HepG2 (cell line): ENCODE results near the gene FBXO10. TPM values are rescaled to one million over a fixed set of nuclear protein-coding genes. Genes with fewer than 3 reads are reported as not detected.
A peak's percentile ranks its signal among the peaks of the same experiment; 100 is the strongest.

Experiments
- CEBPG ChIP-seq: IDR thresholded peaks from 2 replicates; pipeline ENCODE4 v1.6.1; 2016
- ETV6 ChIP-seq: sonication (generic); formaldehyde crosslinking; conservative IDR thresholded peaks from 2 replicates; pipeline ENCODE4 v1.4.0; 2020; ENCODE audit warnings: missing genetic modification reagents
- MTA1 ChIP-seq: sonication (generic); formaldehyde crosslinking; IDR thresholded peaks from 2 replicates; pipeline ENCODE4 v1.4.0; 2020; ENCODE audit warnings: missing genetic modification reagents, mild to moderate bottlenecking, borderline replicate concordance
- NR2F1 ChIP-seq, 2 experiments: fragments of 450-650 bp in 1 of 2; formaldehyde crosslinking in 1 of 2; IDR thresholded peaks; 2 replicates each; pipeline versions ENCODE4 v1.5.0 to v1.6.1; 2016 to 2020; ENCODE audit warnings: mild to moderate bottlenecking in 1 of 2, missing compliant biosample characterization in 1 of 2, missing genetic modification reagents in 1 of 2, moderate library complexity in 1 of 2
- POLR2A ChIP-seq, 2 experiments: IDR thresholded peaks; 2 replicates each; pipeline ENCODE4 v1.6.1; 2011; ENCODE audit warnings: low read depth in 2 of 2, low read length in 2 of 2, mild to moderate bottlenecking in 1 of 2, moderate library complexity in 1 of 2; ENCODE audit not compliant: insufficient read depth in 1 of 2
- SALL1 ChIP-seq: sonication (generic); formaldehyde crosslinking; IDR thresholded peaks from 2 replicates; pipeline ENCODE4 v1.8.0; 2022; ENCODE audit warnings: mild to moderate bottlenecking, missing genetic modification reagents
- SALL2 ChIP-seq: sonication (generic); formaldehyde crosslinking; IDR thresholded peaks from 2 replicates; pipeline ENCODE4 v1.8.1; 2023; ENCODE audit warnings: mild to moderate bottlenecking, missing genetic modification reagents, inconsistent platforms
- SOX6 ChIP-seq, 2 experiments: fragments of 450-650 bp in 1 of 2; sonication (generic) in 1 of 2; formaldehyde crosslinking in 1 of 2; IDR thresholded peaks; 2 replicates each; pipeline versions ENCODE4 v1.4.0 to v1.6.1; 2017 to 2020; ENCODE audit warnings: antibody characterized with exemption in 1 of 2, mild to moderate bottlenecking in 1 of 2, missing genetic modification reagents in 1 of 2
- ZFP36L1 ChIP-seq: sonication (generic); formaldehyde crosslinking; IDR thresholded peaks from 2 replicates; pipeline ENCODE4 v1.8.0; 2022; ENCODE audit warnings: mild to moderate bottlenecking, missing genetic modification reagents, moderate library complexity
- ZMYM3 ChIP-seq: sonication (generic); formaldehyde crosslinking; IDR thresholded peaks from 2 replicates; pipeline ENCODE4 v1.5.1; 2020; ENCODE audit warnings: mild to moderate bottlenecking, missing genetic modification reagents
- ZNF317 ChIP-seq: sonication (generic); formaldehyde crosslinking; IDR thresholded peaks from 2 replicates; pipeline ENCODE4 v1.5.0; 2020; ENCODE audit warnings: mild to moderate bottlenecking, missing genetic modification reagents
- ZNF350 ChIP-seq: sonication (generic); formaldehyde crosslinking; IDR thresholded peaks from 2 replicates; pipeline ENCODE4 v1.4.0; 2020; ENCODE audit warnings: mild to moderate bottlenecking, low read depth, missing genetic modification reagents, borderline replicate concordance
- ZNF543 ChIP-seq: sonication (generic); formaldehyde crosslinking; IDR thresholded peaks from 2 replicates; pipeline ENCODE4 v1.4.0; 2020; ENCODE audit warnings: mild to moderate bottlenecking, missing genetic modification reagents
- ZNF746 ChIP-seq: sonication (generic); formaldehyde crosslinking; IDR thresholded peaks from 2 replicates; pipeline ENCODE4 v1.8.0; 2022; ENCODE audit warnings: mild to moderate bottlenecking, missing genetic modification reagents
- ZNF878 ChIP-seq: sonication (generic); formaldehyde crosslinking; IDR thresholded peaks from 2 replicates; pipeline ENCODE4 v1.8.1; 2023; ENCODE audit warnings: mild to moderate bottlenecking, missing genetic modification reagents, moderate library complexity
- polyA plus RNA-seq, 8 experiments: library from polyadenylated mRNA; depleted of rRNA in 3 of 8; stranded (reverse) in 7 of 8; unstranded in 1 of 8; fragments of >200 nt; fragmentation: Illumina TruSeq in 4 of 8; extraction: Trizol in 4 of 8; gene quantifications; 2 replicates each; pipeline versions ENCODE4 v1.2.1 to v1.2.3, GENCODE V29; 2011 to 2016; ENCODE audit warnings: low read depth in 4 of 8, missing spikeins in 1 of 8, mixed read lengths in 1 of 8; ENCODE audit not compliant: insufficient read depth in 1 of 8
- total RNA-seq, 5 experiments: library from RNA; depleted of rRNA; stranded (reverse); fragments of >200 nt; fragmentation: Illumina TruSeq; extraction: Trizol; gene quantifications; 2 replicates each; pipeline ENCODE4 v1.2.3, GENCODE V29; 2016; ENCODE audit warnings: low read depth in 1 of 5
- TF ChIP-seq, protein P1 (sequence below): sonication (generic); formaldehyde crosslinking; IDR thresholded peaks from 2 replicates; pipeline ENCODE4 v1.4.0; 2020; ENCODE audit warnings: missing genetic modification reagents
- TF ChIP-seq, protein P2 (sequence below): sonication (generic); formaldehyde crosslinking; IDR thresholded peaks from 2 replicates; pipeline ENCODE4 v1.8.0; 2022; ENCODE audit warnings: mild to moderate bottlenecking, missing genetic modification reagents; ENCODE audit not compliant: insufficient replicate concordance
- TF ChIP-seq, protein P3 (sequence below): sonication (generic); formaldehyde crosslinking; IDR thresholded peaks from 2 replicates; pipeline ENCODE4 v1.4.0; 2020; ENCODE audit warnings: missing genetic modification reagents, borderline replicate concordance
- TF ChIP-seq, protein P4 (sequence below): sonication (generic); formaldehyde crosslinking; IDR thresholded peaks from 2 replicates; pipeline ENCODE4 v1.4.0; 2020; ENCODE audit warnings: mild to moderate bottlenecking, low read depth, missing genetic modification reagents
- TF ChIP-seq, protein P5 (sequence below): sonication (generic); formaldehyde crosslinking; IDR thresholded peaks from 2 replicates; pipeline ENCODE4 v1.4.0; 2020; ENCODE audit warnings: missing genetic modification reagents

The FBXO10 gene
- total and polyA plus RNA-seq, 2 of the 13 experiments (the other 11 are each of a cell fraction or from before 2014, with no cell fraction given), result 3.1 to 5.1 TPM

DNA sequence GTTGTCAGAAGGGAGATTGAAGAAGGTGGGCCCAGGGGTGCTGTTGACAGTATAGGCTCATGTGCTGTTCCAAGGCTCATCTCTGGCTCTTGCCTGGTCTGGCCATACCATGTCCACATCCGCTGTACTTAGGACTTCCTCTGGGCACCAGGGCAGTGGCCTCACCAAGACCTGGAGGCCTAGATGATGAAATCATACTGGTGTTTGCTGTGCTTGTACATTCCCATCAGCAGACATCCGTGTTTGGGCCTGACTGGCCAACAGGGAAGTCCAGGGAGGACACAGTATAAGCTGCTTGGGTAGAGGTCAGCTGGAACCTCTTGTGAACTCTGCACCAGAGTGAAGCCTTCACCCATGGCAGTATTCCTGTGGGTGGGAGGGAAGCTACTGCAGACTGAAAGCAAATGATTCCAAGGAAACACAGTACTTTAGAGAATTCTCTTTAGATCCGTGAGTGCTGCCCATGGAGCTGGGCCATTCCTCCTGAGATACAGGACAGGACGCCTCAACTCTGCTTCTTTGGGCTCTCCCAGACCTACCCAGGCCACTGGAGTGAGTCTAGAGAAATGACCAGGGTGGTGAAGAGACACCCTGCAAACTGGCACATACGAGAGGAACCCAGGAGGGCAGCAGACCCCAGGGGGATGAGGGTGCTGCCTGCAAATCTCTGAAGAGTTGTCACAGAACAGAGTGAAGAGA lies 67.9 kb downstream of the FBXO10 start (continued):
- no peak for TF ChIP-seq ETV6 (CRISPR knock-in tag)
- TF ChIP-seq MTA1 (CRISPR knock-in tag), result peak; percentile 88; the same call in 1 of the 2 replicates
- TF ChIP-seq, protein P1, sequence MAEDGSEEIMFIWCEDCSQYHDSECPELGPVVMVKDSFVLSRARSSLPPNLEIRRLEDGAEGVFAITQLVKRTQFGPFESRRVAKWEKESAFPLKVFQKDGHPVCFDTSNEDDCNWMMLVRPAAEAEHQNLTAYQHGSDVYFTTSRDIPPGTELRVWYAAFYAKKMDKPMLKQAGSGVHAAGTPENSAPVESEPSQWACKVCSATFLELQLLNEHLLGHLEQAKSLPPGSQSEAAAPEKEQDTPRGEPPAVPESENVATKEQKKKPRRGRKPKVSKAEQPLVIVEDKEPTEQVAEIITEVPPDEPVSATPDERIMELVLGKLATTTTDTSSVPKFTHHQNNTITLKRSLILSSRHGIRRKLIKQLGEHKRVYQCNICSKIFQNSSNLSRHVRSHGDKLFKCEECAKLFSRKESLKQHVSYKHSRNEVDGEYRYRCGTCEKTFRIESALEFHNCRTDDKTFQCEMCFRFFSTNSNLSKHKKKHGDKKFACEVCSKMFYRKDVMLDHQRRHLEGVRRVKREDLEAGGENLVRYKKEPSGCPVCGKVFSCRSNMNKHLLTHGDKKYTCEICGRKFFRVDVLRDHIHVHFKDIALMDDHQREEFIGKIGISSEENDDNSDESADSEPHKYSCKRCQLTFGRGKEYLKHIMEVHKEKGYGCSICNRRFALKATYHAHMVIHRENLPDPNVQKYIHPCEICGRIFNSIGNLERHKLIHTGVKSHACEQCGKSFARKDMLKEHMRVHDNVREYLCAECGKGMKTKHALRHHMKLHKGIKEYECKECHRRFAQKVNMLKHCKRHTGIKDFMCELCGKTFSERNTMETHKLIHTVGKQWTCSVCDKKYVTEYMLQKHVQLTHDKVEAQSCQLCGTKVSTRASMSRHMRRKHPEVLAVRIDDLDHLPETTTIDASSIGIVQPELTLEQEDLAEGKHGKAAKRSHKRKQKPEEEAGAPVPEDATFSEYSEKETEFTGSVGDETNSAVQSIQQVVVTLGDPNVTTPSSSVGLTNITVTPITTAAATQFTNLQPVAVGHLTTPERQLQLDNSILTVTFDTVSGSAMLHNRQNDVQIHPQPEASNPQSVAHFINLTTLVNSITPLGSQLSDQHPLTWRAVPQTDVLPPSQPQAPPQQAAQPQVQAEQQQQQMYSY (CRISPR knock-in tag), result 0 out of 2 replicates have a peak, but pooled peaks have one; percentile 48
- TF ChIP-seq ZMYM3 (CRISPR knock-in tag), result peak; percentile 86
- TF ChIP-seq ZNF543 (CRISPR knock-in tag), result peak; percentile 89; the same call in 1 of the 2 replicates
- TF ChIP-seq SALL2 (CRISPR knock-in tag), result 0 out of 2 replicates have a peak, but pooled peaks have one; percentile 47
- peak in 1 of 2 experiments; percentile 34; a peak in 1 of 4 replicates for TF ChIP-seq POLR2A (IDR thresholded peaks at IDR 0.05; ENCODE audit: insufficient read depth in 1 of 2, low read depth in 2 of 2, low read length in 2 of 2)
- TF ChIP-seq NR2F1 (CRISPR knock-in tag; IDR thresholded peaks at IDR 0.05), result peak; percentile 59 to 66; a peak in 3 of 4 replicates
- TF ChIP-seq, protein P2, sequence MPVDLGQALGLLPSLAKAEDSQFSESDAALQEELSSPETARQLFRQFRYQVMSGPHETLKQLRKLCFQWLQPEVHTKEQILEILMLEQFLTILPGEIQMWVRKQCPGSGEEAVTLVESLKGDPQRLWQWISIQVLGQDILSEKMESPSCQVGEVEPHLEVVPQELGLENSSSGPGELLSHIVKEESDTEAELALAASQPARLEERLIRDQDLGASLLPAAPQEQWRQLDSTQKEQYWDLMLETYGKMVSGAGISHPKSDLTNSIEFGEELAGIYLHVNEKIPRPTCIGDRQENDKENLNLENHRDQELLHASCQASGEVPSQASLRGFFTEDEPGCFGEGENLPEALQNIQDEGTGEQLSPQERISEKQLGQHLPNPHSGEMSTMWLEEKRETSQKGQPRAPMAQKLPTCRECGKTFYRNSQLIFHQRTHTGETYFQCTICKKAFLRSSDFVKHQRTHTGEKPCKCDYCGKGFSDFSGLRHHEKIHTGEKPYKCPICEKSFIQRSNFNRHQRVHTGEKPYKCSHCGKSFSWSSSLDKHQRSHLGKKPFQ (CRISPR knock-in tag), result peak; percentile 35
- TF ChIP-seq CEBPG, result peak; percentile 99
- no peak; the same call in 1 of the 2 replicates for TF ChIP-seq ZNF746 (CRISPR knock-in tag)
- TF ChIP-seq, protein P3, sequence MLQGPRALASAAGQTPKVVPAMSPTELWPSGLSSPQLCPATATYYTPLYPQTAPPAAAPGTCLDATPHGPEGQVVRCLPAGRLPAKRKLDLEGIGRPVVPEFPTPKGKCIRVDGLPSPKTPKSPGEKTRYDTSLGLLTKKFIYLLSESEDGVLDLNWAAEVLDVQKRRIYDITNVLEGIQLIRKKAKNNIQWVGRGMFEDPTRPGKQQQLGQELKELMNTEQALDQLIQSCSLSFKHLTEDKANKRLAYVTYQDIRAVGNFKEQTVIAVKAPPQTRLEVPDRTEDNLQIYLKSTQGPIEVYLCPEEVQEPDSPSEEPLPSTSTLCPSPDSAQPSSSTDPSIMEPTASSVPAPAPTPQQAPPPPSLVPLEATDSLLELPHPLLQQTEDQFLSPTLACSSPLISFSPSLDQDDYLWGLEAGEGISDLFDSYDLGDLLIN, result peak; percentile 59; the same call in 1 of the 2 replicates
- TF ChIP-seq ZFP36L1 (CRISPR knock-in tag), result peak; percentile 95; the same call in 1 of the 2 replicates
- TF ChIP-seq SALL1, result peak; percentile 98
- peak; percentile 86 for TF ChIP-seq ZNF317 (CRISPR knock-in tag)
- no peak for TF ChIP-seq SOX6 (IDR thresholded peaks at IDR 0.05)
- peak; percentile 85 for TF ChIP-seq SOX6 (CRISPR knock-in tag; IDR thresholded peaks at IDR 0.05)
- peak; percentile 94; the same call in 1 of the 2 replicates for TF ChIP-seq ZNF878 (CRISPR knock-in tag)
- TF ChIP-seq, protein P4, sequence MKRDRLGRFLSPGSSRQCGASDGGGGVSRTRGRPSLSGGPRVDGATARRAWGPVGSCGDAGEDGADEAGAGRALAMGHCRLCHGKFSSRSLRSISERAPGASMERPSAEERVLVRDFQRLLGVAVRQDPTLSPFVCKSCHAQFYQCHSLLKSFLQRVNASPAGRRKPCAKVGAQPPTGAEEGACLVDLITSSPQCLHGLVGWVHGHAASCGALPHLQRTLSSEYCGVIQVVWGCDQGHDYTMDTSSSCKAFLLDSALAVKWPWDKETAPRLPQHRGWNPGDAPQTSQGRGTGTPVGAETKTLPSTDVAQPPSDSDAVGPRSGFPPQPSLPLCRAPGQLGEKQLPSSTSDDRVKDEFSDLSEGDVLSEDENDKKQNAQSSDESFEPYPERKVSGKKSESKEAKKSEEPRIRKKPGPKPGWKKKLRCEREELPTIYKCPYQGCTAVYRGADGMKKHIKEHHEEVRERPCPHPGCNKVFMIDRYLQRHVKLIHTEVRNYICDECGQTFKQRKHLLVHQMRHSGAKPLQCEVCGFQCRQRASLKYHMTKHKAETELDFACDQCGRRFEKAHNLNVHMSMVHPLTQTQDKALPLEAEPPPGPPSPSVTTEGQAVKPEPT, result 0 out of 2 replicates have a peak, but pooled peaks have one; percentile 72
- TF ChIP-seq ZNF350 (CRISPR knock-in tag), result peak; percentile 82
- TF ChIP-seq, protein P5, sequence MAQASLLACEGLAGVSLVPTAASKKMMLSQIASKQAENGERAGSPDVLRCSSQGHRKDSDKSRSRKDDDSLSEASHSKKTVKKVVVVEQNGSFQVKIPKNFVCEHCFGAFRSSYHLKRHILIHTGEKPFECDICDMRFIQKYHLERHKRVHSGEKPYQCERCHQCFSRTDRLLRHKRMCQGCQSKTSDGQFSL (CRISPR knock-in tag), result no peak
